CD4-positive, alpha-beta T cell (primary cell): ENCODE results near the gene SECTM1. TPM values are rescaled to one million over a fixed set of nuclear protein-coding genes. Genes with fewer than 3 reads are reported as not detected.

Source experiments
- ATAC-seq: fragments of 200-7000 bp; cut with Tn5 transposase; one replicate; pipeline ENCODE4 v1.10.0; 2022; ENCODE audit warnings: mild to moderate bottlenecking; ENCODE audit not compliant: poor library complexity
- CTCF ChIA-PET: fragments of 350-600 bp; sonication (Branson Sonifier 250); formaldehyde crosslinking; loops from one replicate; lab custom pipeline; 2021; ENCODE audit warnings: antibody characterized with exemption, inconsistent platforms; lab: Charles Lee
- POLR2A ChIA-PET: fragments of 350-600 bp; sonication (Branson Sonifier 250); formaldehyde crosslinking; loops from one replicate; lab custom pipeline; 2021; ENCODE audit warnings: antibody characterized with exemption, inconsistent platforms; lab: Charles Lee
- DNase-seq, 14 experiments: peaks; one replicate each; pipeline ENCODE4 v3.0.0-alpha.2; 2013 to 2020; ENCODE audit warnings: mixed read lengths in 2 of 14
- H3K27ac ChIP-seq, 2 donors: one replicate each; pipeline versions ENCODE4 v1.5.1 to v1.7.0; 2013; ENCODE audit warnings: low read length in 2 of 2, low read depth in 1 of 2, mild to moderate bottlenecking in 1 of 2
- H3K27me3 ChIP-seq, 2 experiments: 1 replicate in 1 of 2; 2 replicates in 1 of 2; pipeline versions ENCODE4 v1.6.1 to v1.7.0; 2013; ENCODE audit warnings: low read length in 2 of 2, control low read depth in 1 of 2, mild to moderate bottlenecking in 1 of 2, moderate library complexity in 1 of 2; ENCODE audit not compliant: insufficient read depth in 2 of 2, control insufficient read depth in 1 of 2
- H3K36me3 ChIP-seq: one replicate; pipeline ENCODE4 v1.6.1; 2013; ENCODE audit warnings: low read length, control low read depth; ENCODE audit not compliant: insufficient read depth
- H3K4me1 ChIP-seq: one replicate; pipeline ENCODE4 v1.6.1; 2013; ENCODE audit warnings: low read length, control low read depth; ENCODE audit not compliant: insufficient read depth
- H3K4me3 ChIP-seq: one replicate; pipeline ENCODE4 v1.5.1; 2013; ENCODE audit warnings: mild to moderate bottlenecking, low read length, moderate library complexity
- H3K9me3 ChIP-seq, 2 experiments: 1 replicate in 1 of 2; 2 replicates in 1 of 2; pipeline versions ENCODE4 v1.6.1 to v1.7.0; 2013; ENCODE audit warnings: low read length in 2 of 2, mild to moderate bottlenecking in 2 of 2, control low read depth in 1 of 2, moderate library complexity in 1 of 2; ENCODE audit not compliant: control insufficient read depth in 1 of 2, insufficient read depth in 1 of 2
- H3K27ac Mint-ChIP-seq: one replicate; pipeline ENCODE4 v1.8.0; 2020; ENCODE audit warnings: mixed read lengths
- H3K27me3 Mint-ChIP-seq: one replicate; pipeline ENCODE4 v1.8.0; 2021; ENCODE audit warnings: mixed read lengths
- H3K36me3 Mint-ChIP-seq: one replicate; pipeline ENCODE4 v1.8.0; 2021; ENCODE audit warnings: low read depth, mixed read lengths
- H3K4me1 Mint-ChIP-seq: one replicate; pipeline ENCODE4 v1.8.0; 2021; ENCODE audit warnings: low read depth, mixed read lengths
- H3K4me3 Mint-ChIP-seq: one replicate; pipeline ENCODE4 v1.8.0; 2020; ENCODE audit warnings: mild to moderate bottlenecking, mixed read lengths
- H3K9me3 Mint-ChIP-seq: one replicate; pipeline ENCODE4 v1.8.0; 2020; ENCODE audit warnings: mixed read lengths
- intact Hi-C, 2 experiments: fragments of 100-400 bp; cut with DNase I in 1 of 2; cut with micrococcal nuclease in 1 of 2; formaldehyde crosslinking; loops; one replicate each; pipeline versions ENCODE4 v1.15.1 to v1.9.0; 2023 to 2025; cut with DNase I, micrococcal nuclease
- total RNA-seq, 174 experiments: library from RNA in 2 of 174; stranded (reverse) in 2 of 174; gene quantifications; one replicate each; pipeline ENCODE4 v1.2.3 and lab custom pipeline; 2021 to 2026
- TF ChIP-seq, protein P1 (sequence below): fragments of 200-600 bp; IDR thresholded peaks from one replicate; pipeline ENCODE4 v1.8.0; 2022; ENCODE audit warnings: antibody characterized with exemption, mild to moderate bottlenecking

The SECTM1 gene
- total RNA-seq, 2 experiments from 2014 or later: 2.1 to 3.1 TPM

DNA sequence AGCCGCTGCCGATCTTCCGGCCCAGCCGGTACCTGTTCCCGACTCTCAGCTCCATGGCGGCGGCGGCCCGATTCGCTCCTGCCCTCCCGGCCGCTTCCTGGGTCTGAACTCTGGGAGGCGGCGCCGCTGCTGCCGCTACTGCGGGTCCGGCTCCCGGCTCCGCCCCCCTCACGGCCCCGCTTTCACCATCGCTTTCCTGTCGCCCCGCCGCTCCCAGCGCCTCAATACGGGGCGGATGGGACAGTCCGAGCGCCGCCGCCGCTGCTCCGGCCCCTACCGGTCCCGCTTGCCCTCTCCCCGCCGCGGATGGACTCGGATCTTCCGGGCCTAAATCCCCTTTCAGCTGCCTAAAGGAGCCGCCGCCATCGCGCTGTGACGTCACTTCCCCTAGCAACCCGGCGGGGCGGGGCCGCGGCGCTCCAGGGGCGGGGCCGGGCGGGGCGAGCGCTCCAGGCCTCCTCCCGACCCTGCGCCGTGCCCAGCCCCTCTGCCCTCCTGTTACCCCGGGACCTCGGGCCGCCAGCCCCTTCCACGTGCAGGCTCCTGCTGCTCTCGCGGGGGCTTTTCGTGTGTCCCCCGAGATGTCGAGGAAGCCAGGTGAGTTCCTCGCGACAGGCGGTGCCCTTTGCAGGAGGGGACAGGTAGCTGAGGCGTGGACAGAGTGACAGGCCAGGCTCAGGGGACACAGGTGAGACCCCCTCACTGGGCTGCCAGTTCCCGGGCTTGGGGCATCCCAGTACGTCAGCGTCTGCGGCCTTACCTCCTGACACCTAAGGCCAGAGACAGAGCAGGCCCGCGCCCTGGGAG, 60.0 kb downstream of the SECTM1 start, which contains the start of gene CSNK1D:
CSNK1D (minus strand) TSS at position 374 of the 807 bp plus-strand sequence; CDS start at position 55, 319 bp downstream.
- ATAC-seq: peak; percentile 79
- TF ChIP-seq, protein P1, sequence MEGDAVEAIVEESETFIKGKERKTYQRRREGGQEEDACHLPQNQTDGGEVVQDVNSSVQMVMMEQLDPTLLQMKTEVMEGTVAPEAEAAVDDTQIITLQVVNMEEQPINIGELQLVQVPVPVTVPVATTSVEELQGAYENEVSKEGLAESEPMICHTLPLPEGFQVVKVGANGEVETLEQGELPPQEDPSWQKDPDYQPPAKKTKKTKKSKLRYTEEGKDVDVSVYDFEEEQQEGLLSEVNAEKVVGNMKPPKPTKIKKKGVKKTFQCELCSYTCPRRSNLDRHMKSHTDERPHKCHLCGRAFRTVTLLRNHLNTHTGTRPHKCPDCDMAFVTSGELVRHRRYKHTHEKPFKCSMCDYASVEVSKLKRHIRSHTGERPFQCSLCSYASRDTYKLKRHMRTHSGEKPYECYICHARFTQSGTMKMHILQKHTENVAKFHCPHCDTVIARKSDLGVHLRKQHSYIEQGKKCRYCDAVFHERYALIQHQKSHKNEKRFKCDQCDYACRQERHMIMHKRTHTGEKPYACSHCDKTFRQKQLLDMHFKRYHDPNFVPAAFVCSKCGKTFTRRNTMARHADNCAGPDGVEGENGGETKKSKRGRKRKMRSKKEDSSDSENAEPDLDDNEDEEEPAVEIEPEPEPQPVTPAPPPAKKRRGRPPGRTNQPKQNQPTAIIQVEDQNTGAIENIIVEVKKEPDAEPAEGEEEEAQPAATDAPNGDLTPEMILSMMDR: no peak
- ChIA-PET CTCF (interaction anchor here (1.1 to 1.3 kb wide), 2 partner anchors 30 to 67 kb away, joined by 3 read pairs; no protein-coding TSS in a partner anchor), POLR2A (interaction anchor here (0.7 to 3.9 kb wide), 10 partner anchors 9 to 167 kb away, joined by 3 to 41 read pairs (median 3); partner anchors contain the start of gene CD7)
- Mint-ChIP-seq H3K4me1 (peaks cover 39% of the 10 kb centered on the region), H3K36me3 (peaks cover 43% of the 10 kb centered on the region), H3K27ac (peak within 1 kb of the TSS; percentile 99), H3K4me3 (peak within 1 kb of the TSS; percentile 98), H3K9me3 (no peaks in the 10 kb centered on the region), H3K27me3 (no peaks in the 10 kb centered on the region)
- Histone ChIP-seq H3K4me3 (peak within 1 kb of the TSS; percentile 75), H3K9me3 (no peaks in the 10 kb centered on the region), H3K4me1 (peaks cover 50% of the 10 kb centered on the region), H3K27ac (peak within 1 kb of the TSS; percentile 70 to 78), H3K36me3 (peaks cover 28% of the 10 kb centered on the region), H3K27me3 (no peaks in the 10 kb centered on the region)
- DNase-seq: peak; percentile 84 to 95 (median 92)
- intact Hi-C loops: loop anchor here in 1 of 2 experiments (1.0 to 5.0 kb wide), 4 partner anchors 19 to 43 kb away; partner anchors contain the start of gene CD7

DNA sequence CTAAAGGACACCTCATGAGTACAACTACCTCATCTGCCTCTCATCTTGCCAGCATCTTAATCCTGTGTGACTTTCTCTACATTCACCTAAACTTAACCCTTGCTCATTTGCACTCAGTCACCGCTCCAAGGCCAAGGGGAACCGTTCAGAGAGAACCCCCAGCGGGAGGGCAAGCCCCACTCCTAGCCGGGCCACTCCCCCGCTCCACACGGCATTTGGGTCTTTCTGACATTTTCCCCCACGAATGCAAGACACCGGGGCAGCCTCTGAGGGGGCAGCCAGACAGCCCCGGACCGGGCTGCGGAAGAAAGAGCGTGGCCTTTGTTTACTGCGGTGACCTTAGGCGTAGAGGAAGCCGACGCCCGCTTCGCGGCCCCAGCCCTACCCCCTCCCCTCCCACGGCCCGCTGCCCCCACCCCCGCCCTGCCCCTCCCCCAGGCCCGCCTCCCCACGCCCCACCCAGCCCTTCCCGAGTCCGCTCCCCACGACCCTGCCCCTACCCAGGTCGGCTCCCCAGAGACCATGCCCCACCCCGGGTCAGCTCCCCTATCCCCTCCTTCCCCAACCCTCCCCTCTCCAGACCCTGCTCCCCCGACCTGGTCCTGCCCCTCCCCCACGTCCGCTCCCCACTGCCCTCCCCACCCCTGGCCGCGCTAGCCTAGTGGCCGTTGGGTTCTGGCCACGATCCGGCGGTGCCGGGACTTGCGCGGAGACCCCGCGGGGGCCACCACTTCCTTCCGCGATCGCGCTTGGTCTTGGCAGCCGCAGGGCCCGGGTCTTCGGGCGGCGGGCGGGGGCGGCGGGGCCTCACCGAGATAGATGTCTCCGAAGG, 60.9 kb downstream of the SECTM1 start:
- ATAC-seq (peak; percentile 47), DNase-seq (peak in 13 of 14 experiments; percentile 12 to 71 (median 35))
- H3K27ac ChIP-seq: peak overlapping the region; percentile 70 to 78
- H3K9me3 ChIP-seq: no peaks in the 10 kb centered on the region
- POLR2A ChIA-PET: interaction anchor here (0.7 to 3.9 kb wide), 10 partner anchors 8 to 167 kb away, joined by 3 to 41 read pairs (median 3); partner anchors contain the start of gene CD7
- CTCF ChIA-PET: interaction anchor here (1.1 to 1.3 kb wide), 2 partner anchors 31 to 67 kb away, joined by 3 read pairs; no protein-coding TSS in a partner anchor
- no peaks in the 10 kb centered on the region for H3K27me3 ChIP-seq
- Mint-ChIP-seq H3K27me3 (no peaks in the 10 kb centered on the region), H3K4me3 (peak overlapping the region; percentile 98), H3K4me1 (peaks cover 47% of the 10 kb centered on the region), H3K9me3 (no peaks in the 10 kb centered on the region), H3K36me3 (peaks cover 51% of the 10 kb centered on the region), H3K27ac (peak overlapping the region; percentile 99)
- H3K4me3 ChIP-seq: peak overlapping the region; percentile 75
- TF ChIP-seq, protein P1: no peak
- peaks cover 58% of the 10 kb centered on the region for H3K4me1 ChIP-seq
- intact Hi-C loops: loop anchor here (1.0 to 5.0 kb wide), 4 partner anchors 20 to 44 kb away; partner anchors contain the start of gene CD7 (in 1 of the 2)
- H3K36me3 ChIP-seq: peaks cover 33% of the 10 kb centered on the region

DNA sequence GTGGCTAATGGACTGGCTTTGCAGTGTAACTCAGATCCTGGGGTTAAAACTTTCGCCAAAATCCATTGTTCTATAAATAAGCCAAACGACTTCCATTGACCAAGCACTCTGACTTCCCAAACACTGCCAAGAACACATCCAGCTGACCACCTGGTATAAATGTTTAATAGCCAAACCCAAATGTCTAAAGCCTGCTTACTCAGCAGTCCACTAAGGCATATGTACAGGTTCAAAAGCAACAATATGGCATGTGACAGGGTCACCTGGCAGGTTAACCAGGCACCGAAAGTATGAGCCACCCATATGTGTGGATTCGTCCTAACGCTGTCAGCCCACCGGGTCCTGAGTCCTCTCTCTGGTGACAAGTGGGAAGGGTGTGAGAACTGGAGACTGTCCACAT, 62.2 kb downstream of the SECTM1 start:
- Mint-ChIP-seq H3K4me1 (peaks cover 55% of the 10 kb centered on the region), H3K36me3 (peaks cover 61% of the 10 kb centered on the region), H3K27me3 (no peaks in the 10 kb centered on the region), H3K27ac (peak overlapping the region; percentile 85), H3K4me3 (peak overlapping the region; percentile 90), H3K9me3 (no peaks in the 10 kb centered on the region)
- Histone ChIP-seq H3K36me3 (peaks cover 43% of the 10 kb centered on the region), H3K9me3 (no peaks in the 10 kb centered on the region), H3K27me3 (no peaks in the 10 kb centered on the region), H3K4me1 (peaks cover 69% of the 10 kb centered on the region), H3K27ac (no peak overlapping the region), H3K4me3 (peak overlapping the region; percentile 75)
- ChIA-PET CTCF (interaction anchor here (1.0 kb wide), 1 partner anchor 13 kb away, joined by 3 read pairs; no protein-coding TSS in a partner anchor), POLR2A (interaction anchor here (1.3 kb wide), 1 partner anchor 26 kb away, joined by 3 read pairs; no protein-coding TSS in a partner anchor)
- DNase-seq: no peak
- ATAC-seq: no peak
- intact Hi-C loops: loop anchor here in 1 of 2 experiments (5.0 kb wide), 1 partner anchor 34 kb away; no protein-coding TSS in a partner anchor
- TF ChIP-seq, protein P1: no peak
